ENCODE results near the gene MAPK10.
"Not testable (repeated sequence)": the region's sequence is repeated elsewhere in the genome, so short reads cannot be mapped to it uniquely, and the experiment has no call there.

MAPK10 gene

DNA sequence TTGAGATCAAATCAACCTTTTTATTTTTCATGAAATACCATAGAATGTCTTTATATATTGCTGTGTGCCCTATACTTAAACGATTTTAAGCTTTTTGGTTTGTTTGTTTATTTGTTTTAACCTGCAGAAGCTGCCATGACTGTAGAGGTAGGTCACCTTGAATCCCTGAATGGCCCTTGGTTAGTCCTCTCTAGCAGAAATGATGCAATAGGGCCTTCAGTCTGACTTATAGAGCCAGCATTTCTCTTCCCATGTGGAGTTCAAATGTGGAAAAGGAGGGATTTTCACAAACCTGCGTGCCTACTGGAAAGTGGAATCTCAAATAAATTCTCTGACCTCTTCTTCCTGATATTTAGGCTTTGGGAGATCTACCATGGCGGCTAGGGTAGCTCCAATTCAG is 327.9 kb downstream of the MAPK10 start:
- DNase-seq = no peak

- DNase-seq = no peak
Measured at GRCh38 chr4:86026720-86027119, 333.1 kb downstream of the MAPK10 start.

DNA sequence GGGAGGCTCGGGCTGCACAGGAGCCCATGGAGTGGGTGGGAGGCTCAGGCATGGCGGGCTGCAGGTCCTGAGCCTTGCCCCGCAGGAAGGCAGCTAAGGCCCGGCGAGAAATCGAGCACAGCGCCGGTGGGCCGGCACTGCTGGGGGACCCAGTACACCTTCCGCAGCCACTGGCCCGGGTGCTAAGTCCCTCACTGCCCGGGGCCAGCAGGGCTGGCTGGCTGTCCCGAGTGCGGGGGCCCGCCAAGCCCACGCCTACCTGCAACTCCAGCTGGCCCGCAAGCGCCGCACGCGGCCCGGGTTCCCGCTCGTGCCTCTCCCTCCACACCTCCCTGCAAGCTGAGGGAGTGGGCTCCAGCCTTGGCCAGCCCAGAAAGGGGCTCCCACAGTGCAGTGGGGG is 338.2 kb downstream of the MAPK10 start:
- DNase-seq = not testable (repeated sequence)

GRCh38 chr4:86019906-86020305 is 339.9 kb downstream of the MAPK10 start:
- DNase-seq = no peak

GRCh38 chr4:86019362-86019761 is 340.5 kb downstream of the MAPK10 start:
- DNase-seq = no peak

DNA sequence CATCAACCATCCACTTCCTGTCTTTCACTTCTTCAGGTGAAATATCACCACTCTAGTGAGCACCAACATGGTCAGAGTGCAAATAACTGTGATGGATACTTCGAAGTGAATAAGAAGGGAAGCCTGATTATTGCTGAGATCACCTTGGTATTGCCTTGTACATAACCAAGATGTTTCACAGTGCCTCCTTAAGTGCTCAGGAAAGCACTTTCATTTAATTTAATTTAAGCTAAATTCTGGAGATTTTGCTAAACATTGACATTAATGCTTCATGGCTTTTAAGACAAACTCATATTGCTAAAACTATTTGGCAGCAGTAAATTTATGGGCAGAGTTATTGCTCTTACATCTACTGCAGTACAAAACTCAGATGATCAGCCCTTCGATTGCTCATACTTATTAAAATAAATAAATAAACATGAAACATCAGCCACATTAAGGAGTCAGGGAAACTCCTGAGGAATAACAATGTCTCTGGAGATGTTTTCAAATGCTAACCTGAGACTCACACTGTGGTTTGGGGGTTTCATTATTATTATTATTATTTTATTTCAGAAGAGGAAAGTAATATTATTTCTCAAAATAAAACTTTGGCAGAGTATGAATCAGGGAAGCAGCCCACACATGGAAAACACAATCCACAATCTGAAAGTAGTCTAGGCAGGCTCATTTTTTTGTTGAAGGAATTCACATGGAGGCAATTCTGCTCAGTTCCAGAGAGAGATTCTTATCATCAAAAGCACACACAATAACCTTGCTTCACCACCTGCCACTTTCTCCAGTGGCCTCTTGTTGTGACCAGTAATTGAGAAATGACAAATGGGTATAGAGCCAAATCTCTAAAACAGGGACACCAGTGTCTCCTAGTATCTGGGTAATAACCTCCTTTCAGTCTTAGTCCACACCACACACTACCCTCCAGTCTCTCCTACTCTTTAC is 344.2 kb downstream of the MAPK10 start:
- DNase-seq = no peak

GRCh38 chr4:86014599-86014998 is 345.3 kb downstream of the MAPK10 start:
- DNase-seq = no peak

DNA sequence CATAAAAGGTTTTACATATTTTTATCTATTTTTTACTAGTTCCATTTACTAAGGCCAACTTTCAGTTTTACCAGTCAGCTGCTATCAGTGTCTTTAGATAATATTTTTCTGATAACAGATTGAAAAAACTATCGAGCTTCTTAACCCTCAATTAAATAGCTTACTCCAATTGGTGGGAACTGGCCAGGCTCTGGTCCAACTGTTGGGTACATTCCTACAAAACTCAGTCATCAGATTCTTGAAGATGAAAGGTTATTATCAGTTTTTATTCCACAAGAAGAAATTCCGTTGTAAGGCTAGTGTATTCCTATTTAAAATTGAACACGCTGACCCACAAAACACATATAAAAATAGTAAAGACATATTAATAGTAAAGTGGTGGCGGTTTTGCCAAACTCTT is 346.2 kb downstream of the MAPK10 start:
- DNase-seq = no peak

DNA sequence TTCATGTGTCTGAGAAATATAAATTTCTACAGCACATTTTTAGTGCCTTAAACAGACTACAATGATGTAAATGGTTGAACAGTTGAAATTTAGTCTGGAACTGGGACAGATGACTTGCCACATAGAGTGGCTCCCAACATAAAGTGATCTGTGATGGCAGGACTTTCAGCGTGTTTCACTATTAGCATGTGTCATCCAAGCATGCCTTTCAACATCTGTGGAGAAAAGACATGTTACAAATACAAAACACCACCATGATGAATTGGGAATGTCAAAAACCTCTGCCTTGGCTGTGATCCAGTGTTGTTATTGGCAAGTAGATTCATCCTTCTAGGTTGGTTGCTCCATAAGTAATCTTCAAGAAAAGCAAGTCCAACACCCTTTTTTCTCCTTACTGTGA is 348.7 kb downstream of the MAPK10 start:
- no peak for DNase-seq

GRCh38 chr4:86007042-86007441 is 352.8 kb downstream of the MAPK10 start:
- DNase-seq = no peak

DNA sequence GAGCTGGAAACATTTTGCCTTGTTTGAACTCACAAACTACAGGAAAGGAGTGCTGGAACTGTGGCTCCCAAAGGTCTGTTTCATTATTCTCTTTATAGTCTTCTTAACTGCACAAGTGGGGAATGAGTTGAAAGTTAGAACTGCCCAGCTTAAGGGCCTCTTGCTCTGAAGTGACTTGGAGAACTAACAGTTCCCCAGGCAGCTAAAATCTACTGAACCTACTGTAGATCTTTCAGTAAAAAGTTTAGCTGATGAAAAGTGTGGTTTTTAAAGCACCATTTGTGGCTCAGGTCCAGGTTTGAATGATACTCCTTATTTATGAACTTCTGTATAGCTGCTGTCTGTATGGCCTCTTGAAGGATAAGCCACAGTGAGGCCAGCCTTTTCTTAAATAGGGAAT is 353.8 kb downstream of the MAPK10 start:
- no peak for DNase-seq

DNA sequence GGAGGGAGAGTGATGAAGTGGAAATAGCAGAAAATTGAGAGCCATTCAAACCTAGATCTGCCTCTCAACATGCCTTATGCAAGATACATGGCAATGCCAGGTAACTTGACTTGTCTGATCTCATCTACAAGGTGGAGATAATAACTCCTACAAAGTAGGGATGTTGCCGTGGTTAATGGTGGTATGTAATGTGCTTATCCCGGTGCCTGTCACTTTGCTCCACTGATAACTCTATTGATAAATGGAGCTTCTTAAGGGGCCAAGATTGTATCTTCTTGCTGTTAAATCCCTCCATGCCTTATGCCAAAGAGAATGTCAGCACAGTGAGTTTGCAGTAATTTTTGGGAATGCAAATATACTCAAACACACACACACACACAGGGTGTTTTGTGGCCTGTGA is 355.8 kb downstream of the MAPK10 start:
- no peak for DNase-seq

DNA sequence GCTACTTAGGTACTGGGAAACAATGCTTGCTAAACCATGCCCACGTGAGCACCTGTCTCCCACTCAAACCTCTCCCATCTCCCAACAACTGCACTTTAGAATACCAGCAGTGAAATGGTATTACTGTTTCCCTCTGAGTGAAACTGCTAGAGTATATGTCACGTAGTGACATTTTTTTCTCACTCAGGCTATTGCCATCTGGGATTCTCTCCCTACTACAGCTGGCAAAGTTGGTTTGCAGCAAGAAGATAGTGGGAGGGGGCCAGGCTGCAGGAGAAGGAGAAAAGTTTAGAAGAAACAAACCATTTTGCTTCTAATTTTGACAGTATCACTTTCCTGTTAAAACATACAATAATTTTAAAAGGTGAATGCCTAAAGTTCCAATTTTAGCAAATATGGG is 358.3 kb downstream of the MAPK10 start:
- DNase-seq = no peak

DNA sequence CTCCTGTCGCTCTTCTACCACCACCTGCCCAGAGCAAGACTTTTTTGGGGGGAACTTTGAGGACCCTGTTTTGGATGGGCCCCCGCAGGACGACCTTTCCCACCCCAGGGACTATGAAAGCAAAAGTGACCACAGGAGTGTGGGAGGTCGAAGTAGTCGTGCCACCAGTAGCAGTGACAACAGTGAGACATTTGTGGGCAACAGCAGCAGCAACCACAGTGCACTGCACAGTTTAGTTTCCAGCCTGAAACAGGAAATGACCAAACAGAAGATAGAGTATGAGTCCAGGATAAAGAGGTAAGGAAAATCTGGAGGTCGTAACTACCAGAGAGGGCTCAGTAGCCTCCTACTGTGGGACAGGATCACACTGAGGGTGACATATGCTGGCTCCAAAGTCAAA is 364.5 kb downstream of the MAPK10 start:
- no peak for DNase-seq

GRCh38 chr4:85994576-85994975 is 365.3 kb downstream of the MAPK10 start:
- DNase-seq = no peak

GRCh38 chr4:85993641-85994040 is 366.2 kb downstream of the MAPK10 start:
- DNase-seq = no peak

DNA sequence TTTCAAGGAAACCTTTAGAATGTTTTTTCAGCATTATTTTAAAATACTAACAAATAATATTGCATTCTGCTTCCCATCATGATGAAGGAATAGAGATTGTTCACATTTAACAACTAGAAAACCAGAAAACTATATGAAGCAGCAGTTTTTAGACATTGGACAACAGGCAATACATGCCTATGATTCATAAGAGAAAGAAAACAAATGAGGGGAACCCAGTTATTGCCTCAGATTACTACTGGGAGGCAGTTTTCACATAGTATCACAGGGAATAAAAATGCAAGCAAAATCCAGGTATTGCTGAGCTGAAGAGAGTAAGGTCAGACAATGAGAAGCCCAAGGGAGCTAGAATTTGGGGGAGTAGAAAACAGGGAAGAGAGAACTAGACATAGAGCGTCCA is 373.6 kb downstream of the MAPK10 start:
- DNase-seq = no peak

- DNase-seq = no peak
Measured at GRCh38 chr4:85979276-85979675, 380.6 kb downstream of the MAPK10 start.

- DNase-seq = no peak
Measured at GRCh38 chr4:85970535-85970934, 389.3 kb downstream of the MAPK10 start.

GRCh38 chr4:85968945-85969819 is 390.7 kb downstream of the MAPK10 start:
- no peak for DNase-seq

DNA sequence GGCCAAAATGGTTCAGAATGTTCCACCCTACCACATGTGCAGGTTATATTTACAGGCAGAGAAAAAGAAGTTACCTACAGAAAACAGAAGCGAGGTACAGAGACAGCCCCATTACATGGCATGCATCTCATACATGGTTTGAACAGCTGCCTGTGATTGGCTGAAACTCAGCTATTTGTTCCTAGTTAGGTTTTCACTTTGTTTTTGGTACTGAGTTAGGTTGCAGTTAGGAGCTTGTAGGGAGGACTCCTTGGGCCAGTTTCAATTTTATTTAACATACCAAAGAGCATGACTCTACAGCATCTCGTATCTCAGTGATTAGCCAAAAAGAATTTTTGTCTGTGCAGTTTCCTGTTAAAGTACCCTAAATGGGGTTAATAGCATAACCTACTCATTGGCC is 392.0 kb downstream of the MAPK10 start:
- DNase-seq = no peak

GRCh38 chr4:85966373-85966772 is 393.5 kb downstream of the MAPK10 start:
- DNase-seq = no peak

GRCh38 chr4:85965529-85965928 is 394.3 kb downstream of the MAPK10 start:
- no peak for DNase-seq

- DNase-seq = not testable (repeated sequence)
Measured at GRCh38 chr4:85965017-85965416, 394.8 kb downstream of the MAPK10 start.
